HFFc6 (cell line): ENCODE results near the gene CNNM4. TPM values are rescaled to one million over a fixed set of nuclear protein-coding genes. Genes with fewer than 3 reads are reported as not detected.
A peak's percentile ranks its signal among the peaks of the same experiment; 100 is the strongest.

Experiments used
- DNase-seq: peaks from one replicate; pipeline ENCODE4 v3.0.0-alpha.2; 2018
- H3K27ac Mint-ChIP-seq: 2 replicates; pipeline ENCODE4 v1.8.0; 2020; ENCODE audit warnings: mild to moderate bottlenecking, mixed read lengths
- H3K27me3 Mint-ChIP-seq: 2 replicates; pipeline ENCODE4 v1.8.0; 2021; ENCODE audit warnings: mild to moderate bottlenecking, moderate library complexity, mixed read lengths; ENCODE audit not compliant: insufficient read depth
- H3K36me3 Mint-ChIP-seq: 2 replicates; pipeline ENCODE4 v1.8.0; 2021; ENCODE audit warnings: low read depth, mixed read lengths
- H3K4me1 Mint-ChIP-seq: 2 replicates; pipeline ENCODE4 v1.8.0; 2020; ENCODE audit warnings: low read depth, mixed read lengths
- H3K4me3 Mint-ChIP-seq: 2 replicates; pipeline ENCODE4 v1.8.0; 2020; ENCODE audit warnings: mild to moderate bottlenecking, moderate library complexity, mixed read lengths
- H3K9me3 Mint-ChIP-seq: 2 replicates; pipeline ENCODE4 v1.8.0; 2020; ENCODE audit warnings: mild to moderate bottlenecking, mixed read lengths
- total RNA-seq, 6 experiments: library from RNA; stranded (reverse); fragmentation: NEBNext Ultra II Directional; extraction: Animal tissue kit (Norgen Biotek cat#: 25700); gene quantifications; 2 replicates in 1 of 6; 3 replicates in 5 of 6; pipeline ENCODE4 v1.2.3, GENCODE V29; 2021
- TF ChIP-seq, protein P1 (sequence below): fragments of 200-600 bp; sonication (generic); IDR thresholded peaks from 2 replicates; pipeline ENCODE4 v1.5.0; 2021; ENCODE audit warnings: antibody characterized with exemption, mild to moderate bottlenecking

CNNM4 gene
- total RNA-seq, 6 experiments from 2014 or later: 4.4 to 5.4 (median 5.1) TPM

DNA sequence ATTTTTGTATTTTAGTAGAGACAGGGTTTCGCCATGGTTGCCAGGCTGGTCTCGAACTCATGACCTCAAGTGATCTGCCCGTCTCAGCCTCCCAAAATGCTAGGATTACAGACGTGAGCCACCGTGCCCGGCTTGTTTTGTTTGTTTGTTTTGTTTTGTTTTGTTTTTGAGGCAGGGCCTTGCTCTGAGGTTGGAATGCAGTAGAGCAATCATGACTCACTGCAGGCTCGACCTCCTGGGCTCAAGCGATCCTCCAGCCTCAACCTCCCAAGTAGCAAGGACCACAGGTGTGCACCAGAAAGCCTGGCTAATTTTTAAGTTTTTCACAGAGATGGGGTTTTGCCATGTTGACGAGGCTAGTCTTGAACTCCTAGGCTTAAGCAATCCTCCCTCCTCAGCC lies 8.9 kb upstream of the CNNM4 start:
- H3K4me3 Mint-ChIP-seq: no peak overlapping the region
- H3K9me3 Mint-ChIP-seq: no peaks in the 10 kb centered on the region
- TF ChIP-seq, protein P1, sequence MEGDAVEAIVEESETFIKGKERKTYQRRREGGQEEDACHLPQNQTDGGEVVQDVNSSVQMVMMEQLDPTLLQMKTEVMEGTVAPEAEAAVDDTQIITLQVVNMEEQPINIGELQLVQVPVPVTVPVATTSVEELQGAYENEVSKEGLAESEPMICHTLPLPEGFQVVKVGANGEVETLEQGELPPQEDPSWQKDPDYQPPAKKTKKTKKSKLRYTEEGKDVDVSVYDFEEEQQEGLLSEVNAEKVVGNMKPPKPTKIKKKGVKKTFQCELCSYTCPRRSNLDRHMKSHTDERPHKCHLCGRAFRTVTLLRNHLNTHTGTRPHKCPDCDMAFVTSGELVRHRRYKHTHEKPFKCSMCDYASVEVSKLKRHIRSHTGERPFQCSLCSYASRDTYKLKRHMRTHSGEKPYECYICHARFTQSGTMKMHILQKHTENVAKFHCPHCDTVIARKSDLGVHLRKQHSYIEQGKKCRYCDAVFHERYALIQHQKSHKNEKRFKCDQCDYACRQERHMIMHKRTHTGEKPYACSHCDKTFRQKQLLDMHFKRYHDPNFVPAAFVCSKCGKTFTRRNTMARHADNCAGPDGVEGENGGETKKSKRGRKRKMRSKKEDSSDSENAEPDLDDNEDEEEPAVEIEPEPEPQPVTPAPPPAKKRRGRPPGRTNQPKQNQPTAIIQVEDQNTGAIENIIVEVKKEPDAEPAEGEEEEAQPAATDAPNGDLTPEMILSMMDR: no peak
- H3K27me3 Mint-ChIP-seq: peaks cover 9% of the 10 kb centered on the region
- DNase-seq: no peak
- no peaks in the 10 kb centered on the region for H3K36me3 Mint-ChIP-seq
- H3K4me1 Mint-ChIP-seq: peaks cover 13% of the 10 kb centered on the region
- no peak overlapping the region for H3K27ac Mint-ChIP-seq

DNA sequence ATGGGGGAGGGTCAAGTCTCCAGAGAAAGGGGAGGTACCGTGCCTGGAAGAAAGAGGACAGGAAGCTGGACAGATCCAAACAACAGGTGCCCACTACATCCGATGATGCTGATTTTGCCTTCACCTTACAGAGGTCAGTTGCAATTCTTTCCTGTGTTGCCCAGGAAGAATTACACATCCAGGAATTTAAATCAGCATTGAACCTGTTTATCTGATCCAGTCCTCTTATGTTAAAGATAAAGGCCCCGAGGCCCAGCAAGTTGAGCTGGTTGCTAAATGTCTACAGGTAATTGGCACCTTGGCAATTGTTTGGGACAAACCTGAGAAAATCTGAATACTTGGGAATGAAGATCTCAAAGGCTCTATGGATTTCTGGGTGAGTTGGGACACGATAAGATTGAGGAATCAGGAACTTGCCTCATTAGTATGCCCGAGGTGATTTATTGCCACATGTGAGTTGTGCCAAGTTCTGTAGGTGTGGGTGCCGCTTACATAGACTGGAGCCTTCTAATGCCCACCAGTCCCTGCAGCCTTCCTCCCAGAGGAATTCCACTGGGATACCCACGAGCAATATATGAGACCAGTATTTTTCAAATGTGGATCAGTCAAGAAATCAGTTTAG lies 6.9 kb upstream of the CNNM4 start:
- TF ChIP-seq, protein P1: no peak
- Mint-ChIP-seq H3K4me1 (no peaks in the 10 kb centered on the region; the same call in 1 of the 2 replicates), H3K9me3 (no peaks in the 10 kb centered on the region), H3K36me3 (no peaks in the 10 kb centered on the region), H3K27me3 (peaks cover 9% of the 10 kb centered on the region), H3K4me3 (no peak overlapping the region), H3K27ac (no peak overlapping the region)
- no peak for DNase-seq

DNA sequence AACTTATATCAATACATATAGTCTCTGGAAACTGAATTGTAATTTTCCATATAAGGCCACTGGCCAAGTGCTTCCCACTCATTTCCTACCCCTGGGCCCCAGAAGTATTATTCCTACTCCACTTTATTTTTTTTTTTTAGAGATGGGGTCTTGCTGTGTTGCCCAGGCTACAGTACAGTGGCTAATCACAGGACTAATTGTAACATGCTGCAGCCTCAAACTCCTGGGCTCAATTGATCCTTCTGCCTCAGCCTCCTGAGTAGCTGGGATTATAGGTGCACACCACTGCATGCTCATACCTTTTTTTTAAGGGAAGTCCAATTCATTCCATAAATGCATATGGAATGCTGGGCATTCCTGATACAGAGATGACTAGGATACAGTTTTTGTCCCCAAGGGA lies 6.4 kb upstream of the CNNM4 start:
- H3K27me3 Mint-ChIP-seq: peaks cover 6% of the 10 kb centered on the region
- H3K4me1 Mint-ChIP-seq: no peaks in the 10 kb centered on the region; the same call in 1 of the 2 replicates
- H3K27ac Mint-ChIP-seq: no peak overlapping the region
- H3K9me3 Mint-ChIP-seq: no peaks in the 10 kb centered on the region
- no peak for DNase-seq
- TF ChIP-seq, protein P1: no peak
- H3K4me3 Mint-ChIP-seq: no peak overlapping the region
- H3K36me3 Mint-ChIP-seq: no peaks in the 10 kb centered on the region

DNA sequence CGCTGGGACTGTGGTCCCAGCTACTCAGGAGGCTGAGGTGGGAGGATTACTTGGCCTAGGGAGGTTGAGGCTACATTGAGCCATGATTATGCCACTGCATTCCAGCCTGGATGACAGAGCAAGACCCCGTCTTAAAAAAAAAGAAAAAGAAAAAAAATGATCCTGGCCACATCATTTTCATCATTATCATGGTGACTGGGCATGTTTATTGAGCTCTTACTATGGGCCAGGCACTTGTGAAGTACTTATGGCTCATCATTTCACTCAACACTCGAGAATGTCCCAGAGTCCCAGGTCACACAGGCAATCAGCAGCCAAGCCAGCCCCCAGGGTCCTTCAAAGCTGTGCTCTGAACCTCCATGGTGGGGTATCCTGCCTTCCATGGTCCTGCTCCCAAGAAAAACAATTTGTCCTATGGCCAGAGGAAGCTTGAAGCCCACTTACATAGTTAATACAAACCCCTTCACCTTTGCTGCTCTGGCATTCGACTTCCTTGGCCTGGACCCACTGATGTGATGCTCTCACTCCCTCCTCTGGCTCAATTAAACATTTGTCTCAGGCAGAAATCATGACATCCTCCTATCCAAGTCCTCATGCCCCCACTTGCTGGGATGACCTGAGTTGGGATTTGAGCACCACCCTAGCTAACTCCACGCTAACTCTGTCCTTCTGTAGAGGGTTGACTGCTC lies 3.8 kb upstream of the CNNM4 start:
- H3K4me1 Mint-ChIP-seq: peaks cover 20% of the 10 kb centered on the region
- no peak overlapping the region for H3K4me3 Mint-ChIP-seq
- no peaks in the 10 kb centered on the region; the same call in 1 of the 2 replicates for H3K27me3 Mint-ChIP-seq
- no peaks in the 10 kb centered on the region for H3K36me3 Mint-ChIP-seq
- H3K9me3 Mint-ChIP-seq: no peaks in the 10 kb centered on the region
- no peak overlapping the region for H3K27ac Mint-ChIP-seq
- DNase-seq: no peak
- TF ChIP-seq, protein P1: peak; percentile 7; the same call in 1 of the 2 replicates

DNA sequence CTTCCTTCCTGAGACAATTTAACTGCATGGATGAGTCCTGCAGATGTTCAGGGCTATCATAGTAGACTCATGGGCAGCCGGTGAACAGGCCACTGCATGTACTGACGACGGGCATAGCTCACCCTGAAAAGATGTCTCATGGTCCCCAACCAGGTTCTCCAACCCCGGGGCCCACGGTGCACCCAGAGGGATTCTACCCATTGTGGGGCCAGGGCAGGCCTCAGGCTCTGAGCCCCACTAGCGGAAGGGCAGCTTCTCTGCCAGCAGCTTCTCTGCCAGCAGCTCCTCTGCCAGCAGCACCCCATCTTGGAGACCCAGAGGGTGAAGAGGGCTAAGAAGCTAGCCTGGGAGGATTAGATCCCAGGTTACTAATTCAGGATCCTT lies 3.2 kb upstream of the CNNM4 start:
- Mint-ChIP-seq H3K36me3 (no peaks in the 10 kb centered on the region), H3K9me3 (no peaks in the 10 kb centered on the region), H3K4me3 (no peak overlapping the region), H3K27me3 (no peaks in the 10 kb centered on the region; the same call in 1 of the 2 replicates), H3K27ac (no peak overlapping the region), H3K4me1 (peaks cover 26% of the 10 kb centered on the region)
- TF ChIP-seq, protein P1: no peak
- no peak for DNase-seq
